GM12878 (cell line): ENCODE data around the gene CCDC106.

ENCODE experiments used
- CREM ChIP-seq: IDR thresholded peaks from 2 replicates; pipeline ENCODE4 v1.6.1; 2014; ENCODE audit warnings: antibody characterized with exemption, low read depth
- FOXM1 ChIP-seq: IDR thresholded peaks from 2 replicates; pipeline ENCODE4 v1.6.1; 2012; ENCODE audit warnings: low read depth, mild to moderate bottlenecking, inconsistent platforms, low read length, moderate library complexity
- MAX ChIP-seq: IDR thresholded peaks from 2 replicates; pipeline ENCODE4 v1.6.1; 2012; ENCODE audit warnings: low read depth, low read length, improper control_type of control experiment
- MYC ChIP-seq: IDR thresholded peaks from 2 replicates; pipeline ENCODE4 v1.6.1; 2011; ENCODE audit warnings: mild to moderate bottlenecking, low read length, moderate library complexity, inconsistent platforms; ENCODE audit not compliant: insufficient read depth, insufficient replicate concordance, insufficient read length, severe bottlenecking
- POLR2AphosphoS5 ChIP-seq: IDR thresholded peaks from 2 replicates; pipeline ENCODE4 v1.6.1; 2011; ENCODE audit warnings: mild to moderate bottlenecking, low read length, inconsistent platforms
- REST ChIP-seq: IDR thresholded peaks from 2 replicates; pipeline ENCODE4 v1.6.1; 2012; ENCODE audit warnings: mild to moderate bottlenecking, low read depth, low read length
- RFX5 ChIP-seq: IDR thresholded peaks from 2 replicates; pipeline ENCODE4 v1.6.1; 2011; ENCODE audit warnings: low read depth, low read length, improper control_type of control experiment
- RUNX3 ChIP-seq: IDR thresholded peaks from 2 replicates; pipeline ENCODE4 v1.6.1; 2012; ENCODE audit warnings: low read length, inconsistent platforms
- SRF ChIP-seq, 2 experiments: IDR thresholded peaks; 2 replicates each; pipeline ENCODE4 v1.6.1; 2011; ENCODE audit warnings: low read depth in 2 of 2, low read length in 2 of 2, mild to moderate bottlenecking in 1 of 2, moderate library complexity in 1 of 2
- TF ChIP-seq, protein P1 (sequence below), 3 experiments: IDR thresholded peaks in 2 of 3; conservative IDR thresholded peaks in 1 of 3; 2 replicates each; pipeline ENCODE4 v1.5.1; 2011; ENCODE audit warnings: low read depth in 3 of 3, low read length in 3 of 3, mild to moderate bottlenecking in 3 of 3, control low read depth in 2 of 3, moderate library complexity in 2 of 3, inconsistent platforms in 1 of 3, mixed read lengths in 1 of 3; ENCODE audit not compliant: control insufficient read depth in 2 of 3, insufficient read depth in 1 of 3; ENCODE audit errors: extremely low read depth in 1 of 3
- TF ChIP-seq, protein P2 (sequence below): IDR thresholded peaks from 2 replicates; pipeline ENCODE4 v1.6.1; 2011; ENCODE audit warnings: low read depth, mild to moderate bottlenecking, low read length, moderate library complexity, borderline replicate concordance; ENCODE audit errors: extremely low read depth

DNA sequence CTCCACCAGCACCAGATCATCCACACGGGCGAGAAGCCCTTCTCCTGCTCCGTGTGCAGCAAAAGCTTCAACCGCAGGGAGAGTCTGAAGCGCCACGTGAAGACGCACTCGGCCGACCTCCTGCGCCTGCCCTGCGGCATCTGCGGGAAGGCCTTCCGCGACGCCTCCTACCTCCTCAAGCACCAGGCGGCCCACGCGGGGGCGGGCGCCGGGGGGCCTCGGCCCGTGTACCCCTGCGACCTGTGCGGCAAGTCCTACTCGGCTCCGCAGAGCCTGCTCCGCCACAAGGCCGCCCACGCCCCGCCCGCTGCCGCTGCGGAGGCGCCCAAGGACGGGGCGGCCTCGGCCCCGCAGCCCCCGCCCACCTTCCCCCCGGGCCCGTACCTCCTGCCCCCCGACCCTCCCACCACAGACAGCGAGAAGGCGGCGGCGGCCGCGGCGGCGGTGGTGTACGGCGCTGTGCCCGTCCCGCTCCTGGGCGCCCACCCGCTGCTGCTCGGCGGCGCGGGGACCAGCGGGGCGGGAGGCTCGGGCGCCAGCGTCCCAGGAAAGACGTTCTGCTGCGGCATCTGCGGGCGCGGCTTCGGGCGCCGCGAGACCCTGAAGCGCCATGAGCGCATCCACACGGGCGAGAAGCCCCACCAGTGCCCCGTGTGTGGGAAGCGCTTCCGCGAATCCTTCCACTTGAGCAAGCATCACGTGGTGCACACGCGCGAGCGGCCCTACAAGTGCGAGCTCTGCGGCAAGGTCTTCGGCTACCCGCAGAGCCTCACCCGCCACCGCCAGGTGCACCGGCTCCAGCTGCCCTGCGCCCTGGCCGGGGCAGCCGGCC lies 33.1 kb upstream of the CCDC106 start:
- TF ChIP-seq SRF (IDR thresholded peaks at IDR 0.05; ENCODE audit: low read depth in 2 of 2, low read length in 2 of 2) (no peak), RUNX3 (no peak), FOXM1 (no peak), POLR2AphosphoS5 (no peak), MYC (no peak), MAX (no peak), RFX5 (no peak), CREM (no peak), REST (no peak)
- TF ChIP-seq, protein P1, sequence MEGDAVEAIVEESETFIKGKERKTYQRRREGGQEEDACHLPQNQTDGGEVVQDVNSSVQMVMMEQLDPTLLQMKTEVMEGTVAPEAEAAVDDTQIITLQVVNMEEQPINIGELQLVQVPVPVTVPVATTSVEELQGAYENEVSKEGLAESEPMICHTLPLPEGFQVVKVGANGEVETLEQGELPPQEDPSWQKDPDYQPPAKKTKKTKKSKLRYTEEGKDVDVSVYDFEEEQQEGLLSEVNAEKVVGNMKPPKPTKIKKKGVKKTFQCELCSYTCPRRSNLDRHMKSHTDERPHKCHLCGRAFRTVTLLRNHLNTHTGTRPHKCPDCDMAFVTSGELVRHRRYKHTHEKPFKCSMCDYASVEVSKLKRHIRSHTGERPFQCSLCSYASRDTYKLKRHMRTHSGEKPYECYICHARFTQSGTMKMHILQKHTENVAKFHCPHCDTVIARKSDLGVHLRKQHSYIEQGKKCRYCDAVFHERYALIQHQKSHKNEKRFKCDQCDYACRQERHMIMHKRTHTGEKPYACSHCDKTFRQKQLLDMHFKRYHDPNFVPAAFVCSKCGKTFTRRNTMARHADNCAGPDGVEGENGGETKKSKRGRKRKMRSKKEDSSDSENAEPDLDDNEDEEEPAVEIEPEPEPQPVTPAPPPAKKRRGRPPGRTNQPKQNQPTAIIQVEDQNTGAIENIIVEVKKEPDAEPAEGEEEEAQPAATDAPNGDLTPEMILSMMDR (IDR thresholded peaks at IDR 0.05 in 2 of 3, conservative IDR thresholded peaks at IDR 0.05 in 1 of 3; ENCODE audit: control insufficient read depth in 2 of 3, extremely low read depth in 1 of 3, insufficient read depth in 1 of 3, low read depth in 3 of 3, low read length in 3 of 3), result no peak
- TF ChIP-seq, protein P2, sequence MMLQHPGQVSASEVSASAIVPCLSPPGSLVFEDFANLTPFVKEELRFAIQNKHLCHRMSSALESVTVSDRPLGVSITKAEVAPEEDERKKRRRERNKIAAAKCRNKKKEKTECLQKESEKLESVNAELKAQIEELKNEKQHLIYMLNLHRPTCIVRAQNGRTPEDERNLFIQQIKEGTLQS, result no peak
